Measurements from ENCODE around the gene VASH1.

The VASH1 gene

DNA sequence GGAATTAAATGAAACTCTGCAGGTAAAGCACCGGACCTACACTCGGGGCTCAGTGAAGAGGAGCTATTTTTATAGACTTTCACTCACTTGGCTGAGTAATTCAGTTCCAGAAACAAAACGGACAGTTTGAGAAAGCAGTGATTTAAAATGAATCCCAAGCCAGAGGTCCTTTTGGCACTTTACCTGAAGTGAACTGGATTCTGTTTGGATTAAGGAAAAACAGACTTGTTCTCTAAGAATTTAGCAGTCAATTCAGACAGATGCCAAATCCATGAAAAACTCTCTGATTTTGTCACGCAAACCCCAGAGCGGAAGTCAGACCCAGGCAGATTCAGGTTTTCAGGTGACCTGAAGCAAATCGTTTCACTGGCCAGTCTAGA lies 4.9 kb upstream of the VASH1 start:
- no peaks in the 10 kb centered on the region for H3K9me3 ChIP-seq (ENCODE audit: low read length)
- no peak overlapping the region for H3K4me2 ChIP-seq (ENCODE audit: low read length)
- no peaks in the 10 kb centered on the region for H3F3A ChIP-seq (ENCODE audit: insufficient read depth, low read length)
- H4K20me1 ChIP-seq (ENCODE audit: insufficient read depth, low read length) = no peaks in the 10 kb centered on the region
- H3K4me3 ChIP-seq (ENCODE audit: low read depth, low read length, poor library complexity, severe bottlenecking) = no peak overlapping the region
- no peaks in the 10 kb centered on the region; the same call in 1 of the 2 replicates for H3K27me3 ChIP-seq (ENCODE audit: insufficient read depth, low read length)
- no peaks in the 10 kb centered on the region for H3K79me2 ChIP-seq (ENCODE audit: insufficient read depth, low read length)
- no peak for TF ChIP-seq EZH2 (IDR thresholded peaks at IDR 0.05; ENCODE audit: borderline replicate concordance, low read length)
- TF ChIP-seq, protein P1, sequence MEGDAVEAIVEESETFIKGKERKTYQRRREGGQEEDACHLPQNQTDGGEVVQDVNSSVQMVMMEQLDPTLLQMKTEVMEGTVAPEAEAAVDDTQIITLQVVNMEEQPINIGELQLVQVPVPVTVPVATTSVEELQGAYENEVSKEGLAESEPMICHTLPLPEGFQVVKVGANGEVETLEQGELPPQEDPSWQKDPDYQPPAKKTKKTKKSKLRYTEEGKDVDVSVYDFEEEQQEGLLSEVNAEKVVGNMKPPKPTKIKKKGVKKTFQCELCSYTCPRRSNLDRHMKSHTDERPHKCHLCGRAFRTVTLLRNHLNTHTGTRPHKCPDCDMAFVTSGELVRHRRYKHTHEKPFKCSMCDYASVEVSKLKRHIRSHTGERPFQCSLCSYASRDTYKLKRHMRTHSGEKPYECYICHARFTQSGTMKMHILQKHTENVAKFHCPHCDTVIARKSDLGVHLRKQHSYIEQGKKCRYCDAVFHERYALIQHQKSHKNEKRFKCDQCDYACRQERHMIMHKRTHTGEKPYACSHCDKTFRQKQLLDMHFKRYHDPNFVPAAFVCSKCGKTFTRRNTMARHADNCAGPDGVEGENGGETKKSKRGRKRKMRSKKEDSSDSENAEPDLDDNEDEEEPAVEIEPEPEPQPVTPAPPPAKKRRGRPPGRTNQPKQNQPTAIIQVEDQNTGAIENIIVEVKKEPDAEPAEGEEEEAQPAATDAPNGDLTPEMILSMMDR (IDR thresholded peaks at IDR 0.05; ENCODE audit: low read length) = no peak
- H3K9me2 ChIP-seq (ENCODE audit: low read depth, low read length) = no peaks in the 10 kb centered on the region
- no peak overlapping the region for H3K27ac ChIP-seq (ENCODE audit: low read depth, low read length, poor library complexity, severe bottlenecking)
- no peak overlapping the region for H3K9ac ChIP-seq (ENCODE audit: low read length)
- H3K4me1 ChIP-seq (ENCODE audit: insufficient read depth, low read length, severe bottlenecking) = no peaks in the 10 kb centered on the region
- H2AFZ ChIP-seq (ENCODE audit: low read length) = no peak overlapping the region
- H3K36me3 ChIP-seq (ENCODE audit: insufficient read depth, low read length) = no peaks in the 10 kb centered on the region

DNA sequence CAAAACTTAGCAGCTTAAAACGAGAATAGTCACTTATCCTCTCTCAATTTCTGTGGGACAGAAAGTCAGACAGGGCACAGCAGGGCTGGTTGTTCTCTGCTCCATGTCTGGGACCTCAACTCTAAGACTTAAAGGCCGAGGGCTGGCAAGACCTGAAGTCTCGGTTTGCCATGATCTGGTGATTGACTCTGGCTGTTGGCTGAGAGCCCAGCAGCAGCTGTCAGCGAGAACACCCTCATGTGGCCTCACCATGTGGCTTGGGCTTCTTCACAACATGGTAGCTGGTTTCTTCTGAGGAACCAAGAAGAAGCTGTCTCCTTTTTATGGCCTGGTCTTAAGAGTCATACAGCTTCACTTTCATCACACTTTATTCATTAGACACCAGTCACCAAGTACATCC lies 1.7 kb upstream of the VASH1 start:
- H3F3A ChIP-seq (ENCODE audit: insufficient read depth, low read length) = no peaks in the 10 kb centered on the region
- H3K9me2 ChIP-seq (ENCODE audit: low read depth, low read length) = no peaks in the 10 kb centered on the region
- no peaks in the 10 kb centered on the region; the same call in 1 of the 2 replicates for H3K27me3 ChIP-seq (ENCODE audit: insufficient read depth, low read length)
- H3K27ac ChIP-seq (ENCODE audit: low read depth, low read length, poor library complexity, severe bottlenecking) = no peak overlapping the region
- H3K36me3 ChIP-seq (ENCODE audit: insufficient read depth, low read length) = no peaks in the 10 kb centered on the region
- H2AFZ ChIP-seq (ENCODE audit: low read length) = no peak overlapping the region
- no peak overlapping the region for H3K4me2 ChIP-seq (ENCODE audit: low read length)
- H3K9me3 ChIP-seq (ENCODE audit: low read length) = no peaks in the 10 kb centered on the region
- no peak overlapping the region for H3K9ac ChIP-seq (ENCODE audit: low read length)
- H3K4me1 ChIP-seq (ENCODE audit: insufficient read depth, low read length, severe bottlenecking) = no peaks in the 10 kb centered on the region
- TF ChIP-seq EZH2 (IDR thresholded peaks at IDR 0.05; ENCODE audit: borderline replicate concordance, low read length) = no peak
- TF ChIP-seq, protein P1 (IDR thresholded peaks at IDR 0.05; ENCODE audit: low read length) = no peak
- no peak overlapping the region for H3K4me3 ChIP-seq (ENCODE audit: low read depth, low read length, poor library complexity, severe bottlenecking)
- H3K79me2 ChIP-seq (ENCODE audit: insufficient read depth, low read length) = no peaks in the 10 kb centered on the region
- no peaks in the 10 kb centered on the region for H4K20me1 ChIP-seq (ENCODE audit: insufficient read depth, low read length)

DNA sequence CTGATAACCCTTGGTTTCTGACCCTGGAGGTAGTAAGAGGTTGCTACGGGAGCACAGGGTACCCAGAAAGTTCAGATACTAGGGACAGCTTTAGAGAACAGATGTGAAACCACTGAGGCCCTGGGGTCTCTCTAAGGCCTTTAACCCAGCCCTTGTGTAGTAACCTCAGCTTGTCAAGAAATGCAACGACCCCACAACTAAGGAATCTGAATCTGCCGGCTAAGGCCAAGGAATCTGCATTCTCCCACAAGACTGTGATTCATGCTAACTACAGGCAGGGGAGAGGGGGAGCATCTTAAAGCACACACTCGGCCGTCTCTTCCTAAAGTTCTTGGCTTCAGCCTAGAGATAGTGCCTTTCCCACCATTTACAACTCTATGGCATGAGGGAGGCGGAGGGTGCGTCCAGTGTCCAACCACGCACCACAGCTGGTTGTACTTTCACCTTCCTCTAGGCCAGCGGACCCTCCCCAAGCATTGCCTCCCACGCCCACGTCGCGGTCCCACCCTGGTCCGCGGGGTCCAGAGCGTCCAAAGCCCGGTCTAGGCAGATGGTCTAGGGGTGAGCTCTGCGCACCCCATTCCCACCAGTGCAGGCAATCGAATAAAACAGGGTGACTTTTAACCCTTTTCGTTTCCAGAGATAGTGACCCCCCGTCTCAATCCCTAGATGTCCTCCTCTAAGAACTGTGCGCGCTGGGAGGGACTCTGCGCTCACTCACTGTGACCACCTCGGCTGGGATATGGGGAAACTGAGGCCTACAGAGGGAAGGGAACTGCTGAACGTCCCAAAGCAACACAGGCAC lies 735 bp upstream of the VASH1 start:
- no peak for TF ChIP-seq EZH2 (IDR thresholded peaks at IDR 0.05; ENCODE audit: borderline replicate concordance, low read length)
- TF ChIP-seq, protein P1 (IDR thresholded peaks at IDR 0.05; ENCODE audit: low read length) = no peak
- Histone ChIP-seq H3K9me2 (ENCODE audit: low read depth, low read length) (no peaks in the 10 kb centered on the region), H3K36me3 (ENCODE audit: insufficient read depth, low read length) (no peaks in the 10 kb centered on the region), H3K9ac (ENCODE audit: low read length) (no peak overlapping the region), H3K4me2 (ENCODE audit: low read length) (no peak overlapping the region), H3K27ac (ENCODE audit: low read depth, low read length, poor library complexity, severe bottlenecking) (no peak overlapping the region), H3K79me2 (ENCODE audit: insufficient read depth, low read length) (no peaks in the 10 kb centered on the region), H3K4me1 (ENCODE audit: insufficient read depth, low read length, severe bottlenecking) (no peaks in the 10 kb centered on the region), H2AFZ (ENCODE audit: low read length) (no peak overlapping the region), H3K4me3 (ENCODE audit: low read depth, low read length, poor library complexity, severe bottlenecking) (no peak overlapping the region), H3K9me3 (ENCODE audit: low read length) (no peaks in the 10 kb centered on the region), H3K27me3 (ENCODE audit: insufficient read depth, low read length) (no peaks in the 10 kb centered on the region; the same call in 1 of the 2 replicates), H4K20me1 (ENCODE audit: insufficient read depth, low read length) (no peaks in the 10 kb centered on the region), H3F3A (ENCODE audit: insufficient read depth, low read length) (no peaks in the 10 kb centered on the region)
